ENCODE data around the gene LYG2.
A peak's percentile ranks its signal among the peaks of the same experiment; 100 is the strongest.
"Not testable (repeated sequence)": the region's sequence is repeated elsewhere in the genome, so short reads cannot be mapped to it uniquely, and the experiment has no call there.

The LYG2 gene

DNA sequence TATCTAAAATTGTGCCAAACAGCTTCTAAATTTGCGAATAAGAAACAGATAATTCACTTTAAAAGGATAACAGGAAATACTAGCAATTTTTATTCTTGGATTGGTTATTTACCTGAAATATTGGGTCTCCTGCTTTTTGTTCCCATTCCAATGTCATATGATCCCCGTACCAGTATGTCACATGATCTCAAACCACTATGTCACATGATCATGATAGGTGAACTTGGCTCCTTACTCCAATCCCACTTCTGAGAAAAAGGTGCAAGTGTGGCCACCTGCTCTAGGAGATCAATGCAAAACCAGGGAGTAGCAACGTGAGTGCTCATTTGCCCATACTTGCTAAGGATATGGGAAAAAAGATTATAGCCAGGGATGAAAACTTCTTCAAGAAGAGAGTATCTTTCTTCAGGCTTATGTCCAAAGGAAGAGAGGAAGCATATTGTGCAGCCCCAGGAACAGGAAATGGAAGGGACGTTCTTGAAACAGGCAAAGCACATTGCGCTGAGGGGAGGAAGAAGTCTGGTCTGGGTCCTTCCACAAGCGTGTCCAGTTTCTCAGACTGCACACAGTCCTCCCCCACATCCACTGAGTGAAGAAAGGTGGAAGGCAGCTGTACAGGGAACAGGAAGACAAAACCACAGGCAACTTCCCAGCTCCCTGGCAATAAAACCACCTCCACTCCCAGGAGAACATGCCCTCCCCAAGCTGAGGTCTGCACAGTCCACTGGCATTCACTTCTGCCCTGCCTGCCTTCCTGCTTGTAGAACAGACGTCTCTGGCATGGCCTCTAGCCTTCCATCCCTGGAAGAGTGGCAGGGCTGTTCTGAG lies at the start of gene LYG2:
Gene LYG2 (minus strand): TSS at position 176 of the 828 bp plus-strand sequence. CDS start 1,406 bp downstream, outside the sequence.
- DNase-seq = no peak

GRCh38 chr2:99301097-99301496 lies 45.6 kb upstream of the LYG2 start, which contains the start of gene LYG1:
TSS of gene LYG1 (minus strand) at chr2:99301197. CDS start at chr2:99295670, 5,527 bp downstream.
- not testable (repeated sequence) for DNase-seq

DNA sequence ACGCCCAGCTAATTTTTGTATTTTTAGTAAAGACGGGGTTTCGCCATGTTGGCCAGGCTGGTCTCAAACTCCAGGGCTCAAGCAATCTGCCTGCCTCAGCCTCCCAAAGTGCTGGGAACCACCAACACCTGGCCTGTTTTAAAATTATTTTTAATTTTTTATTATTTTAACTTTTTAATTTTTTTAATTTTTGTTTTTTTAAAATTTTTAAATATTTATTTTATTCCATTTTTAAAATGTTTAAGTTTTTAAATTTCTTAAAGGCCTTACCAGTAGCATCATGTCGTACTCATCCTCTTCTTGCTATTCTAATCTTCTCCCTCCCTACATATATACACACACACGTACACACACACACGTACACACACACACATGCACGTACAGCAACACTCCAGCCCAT lies 44.1 kb upstream of the LYG2 start:
- DNase-seq = no peak

- DNase-seq = no peak
Measured at GRCh38 chr2:99297994-99298393, 42.5 kb upstream of the LYG2 start.

GRCh38 chr2:99285526-99285925 lies 30.1 kb upstream of the LYG2 start:
- no peak for DNase-seq

DNA sequence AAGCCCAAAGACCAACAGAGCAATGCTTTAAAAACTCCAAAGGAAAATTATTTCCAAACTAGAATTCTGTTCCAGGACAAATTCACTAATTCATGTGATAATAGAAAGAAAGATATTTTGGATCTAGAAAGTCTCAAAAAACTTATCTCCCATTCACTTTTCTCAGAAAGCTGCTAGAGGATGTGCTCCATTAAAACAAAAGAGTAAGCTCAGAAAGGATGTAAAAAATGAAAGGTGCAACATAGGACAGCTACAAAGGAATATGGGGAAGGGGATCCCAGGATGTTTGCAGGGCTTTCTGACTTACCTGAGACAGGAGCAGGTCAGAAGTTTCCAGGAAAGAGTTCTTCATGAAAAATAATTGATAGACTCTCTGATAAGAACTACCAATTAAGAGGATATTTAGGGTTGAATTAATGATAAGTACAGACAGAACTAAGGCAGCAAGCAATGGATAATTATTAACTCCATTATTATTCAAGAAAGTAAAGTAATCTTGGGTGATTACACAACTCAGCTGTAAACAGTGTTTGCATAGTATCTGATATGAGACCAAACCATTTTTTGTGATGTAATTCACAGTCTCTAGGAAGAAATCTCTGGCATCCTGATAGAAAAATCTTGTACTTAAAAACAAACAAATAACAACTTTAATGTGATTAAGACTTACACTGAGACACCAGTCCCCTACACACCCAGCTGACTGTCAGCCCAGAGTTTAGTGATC lies 24.7 kb upstream of the LYG2 start:
- DNase-seq = no peak

GRCh38 chr2:99278793-99279291 lies 23.4 kb upstream of the LYG2 start:
- DNase-seq = peak; percentile 5

GRCh38 chr2:99278195-99278765 lies 22.8 kb upstream of the LYG2 start:
- not testable (repeated sequence) for DNase-seq

DNA sequence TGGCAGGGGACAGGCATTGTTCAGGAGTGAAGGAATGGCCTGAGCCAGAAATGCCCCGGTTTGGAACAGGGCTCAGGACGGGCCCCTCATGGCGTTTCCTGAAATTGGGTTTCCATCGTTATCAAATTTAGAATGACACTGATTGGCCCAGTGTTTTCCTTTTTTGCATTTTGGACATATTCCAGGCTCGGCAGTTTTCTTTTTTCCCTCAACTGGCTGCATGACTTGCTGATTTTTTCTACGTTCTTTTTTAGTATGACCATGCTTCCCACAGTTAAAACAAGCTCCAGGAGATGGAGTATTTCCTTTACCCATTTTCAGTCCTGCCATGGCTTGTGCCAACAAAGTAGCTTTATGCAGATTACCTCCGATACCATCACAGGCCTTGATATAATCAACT lies 20.4 kb upstream of the LYG2 start:
- DNase-seq = no peak

- DNase-seq = no peak
Measured at GRCh38 chr2:99261242-99261641, 5.8 kb upstream of the LYG2 start.

GRCh38 chr2:99260184-99260583 lies 4.7 kb upstream of the LYG2 start:
- DNase-seq = no peak

GRCh38 chr2:99259465-99259864 lies 4.0 kb upstream of the LYG2 start:
- no peak for DNase-seq

DNA sequence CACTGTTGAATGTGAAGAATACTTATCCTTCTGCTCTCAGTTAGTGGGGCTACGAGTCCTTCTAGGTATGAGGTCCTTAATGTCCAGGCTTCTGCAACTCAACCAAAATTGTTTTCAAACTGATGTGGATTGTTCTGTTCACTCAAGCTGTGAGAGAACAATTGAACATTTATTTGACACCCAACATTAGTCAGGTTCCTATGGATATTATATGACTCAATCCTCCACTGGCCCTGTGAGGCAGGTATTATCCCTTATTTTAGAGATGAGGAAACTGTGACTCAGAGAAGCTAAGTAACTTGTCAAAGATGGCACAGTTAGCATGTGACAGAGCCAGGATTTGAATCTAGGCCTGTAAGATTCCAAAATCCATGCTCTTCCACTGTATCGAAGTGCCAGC lies 1.2 kb upstream of the LYG2 start:
- DNase-seq = no peak

DNA sequence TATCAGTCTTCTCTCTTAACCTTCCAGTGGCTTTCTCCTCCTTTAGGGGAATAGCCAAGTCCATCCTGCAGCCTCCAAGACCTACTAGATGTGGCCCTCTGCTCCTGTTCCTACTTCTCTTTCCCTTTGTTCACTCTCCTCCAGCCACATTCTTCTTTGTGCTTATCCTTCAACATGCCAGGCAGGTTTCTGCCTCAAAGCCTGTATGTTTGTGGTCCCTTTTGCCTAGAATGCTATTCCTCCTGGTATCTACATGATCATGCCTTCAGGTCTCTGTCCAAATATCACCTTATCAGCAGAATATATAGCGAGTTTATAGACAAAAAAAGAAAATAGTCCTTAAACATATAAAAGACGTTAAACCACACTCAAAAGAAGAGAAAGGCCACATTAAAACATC lies 5.5 kb downstream of the LYG2 start:
- no peak for DNase-seq

DNA sequence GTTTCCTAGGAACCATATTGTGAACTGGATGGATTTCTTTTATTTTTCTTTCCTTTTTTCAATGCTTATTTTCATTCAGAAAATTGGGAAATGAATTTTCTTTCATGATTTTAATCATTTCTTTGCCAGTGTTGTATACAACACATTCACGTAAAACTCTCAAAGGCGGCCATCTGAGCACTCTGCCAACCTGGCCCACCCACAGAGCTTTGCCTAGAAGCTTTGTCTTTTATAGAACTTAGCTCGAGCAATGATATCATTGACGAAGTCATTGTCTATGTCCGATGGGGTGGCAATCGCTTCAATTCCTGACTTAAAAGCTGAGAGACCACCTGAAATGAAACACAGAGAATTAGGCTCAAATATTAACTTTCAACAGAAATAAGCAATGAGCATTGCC lies 13.3 kb downstream of the LYG2 start:
- no peak for DNase-seq

DNA sequence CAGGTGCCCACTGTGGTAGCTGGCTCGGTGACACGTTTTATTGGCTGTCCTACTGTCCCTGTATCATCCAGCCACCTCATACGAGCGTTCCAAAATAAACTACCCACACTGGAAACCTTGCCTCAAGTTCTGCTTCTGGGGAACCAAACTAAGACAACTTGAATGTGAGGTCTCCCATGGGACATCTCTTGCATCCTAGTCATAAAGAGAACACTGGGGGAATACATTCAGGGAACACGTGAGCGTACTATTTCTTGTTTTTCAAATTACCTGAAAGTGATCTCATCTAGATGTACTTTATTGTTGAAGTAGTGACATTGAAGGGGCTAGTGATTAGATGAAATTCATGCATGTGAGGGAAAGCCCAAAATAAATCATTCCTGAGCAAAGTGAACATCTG lies 15.0 kb downstream of the LYG2 start:
- DNase-seq = no peak

- DNase-seq = no peak
Measured at GRCh38 chr2:99238599-99238998, 16.9 kb downstream of the LYG2 start.

DNA sequence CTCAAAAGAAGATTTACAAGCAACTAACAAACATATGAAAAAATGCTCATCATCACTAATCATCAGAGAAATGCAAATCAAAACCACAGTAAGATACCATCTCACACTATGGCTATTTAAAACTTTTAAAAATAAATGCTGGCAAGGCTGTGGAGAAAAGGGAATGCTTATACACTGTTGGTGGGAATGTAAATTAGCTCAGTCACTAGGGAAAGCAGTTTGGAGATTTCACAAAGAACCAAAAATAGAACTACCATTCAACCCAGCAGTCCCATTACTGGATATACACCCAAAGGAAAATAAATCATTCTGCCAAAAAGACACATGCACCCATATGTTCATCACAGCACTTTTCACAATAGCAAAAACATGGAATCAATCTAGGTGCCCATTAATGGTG lies 22.3 kb downstream of the LYG2 start:
- not testable (repeated sequence) for DNase-seq

- no peak for DNase-seq
Measured at GRCh38 chr2:99217929-99218501, 37.5 kb downstream of the LYG2 start.

DNA sequence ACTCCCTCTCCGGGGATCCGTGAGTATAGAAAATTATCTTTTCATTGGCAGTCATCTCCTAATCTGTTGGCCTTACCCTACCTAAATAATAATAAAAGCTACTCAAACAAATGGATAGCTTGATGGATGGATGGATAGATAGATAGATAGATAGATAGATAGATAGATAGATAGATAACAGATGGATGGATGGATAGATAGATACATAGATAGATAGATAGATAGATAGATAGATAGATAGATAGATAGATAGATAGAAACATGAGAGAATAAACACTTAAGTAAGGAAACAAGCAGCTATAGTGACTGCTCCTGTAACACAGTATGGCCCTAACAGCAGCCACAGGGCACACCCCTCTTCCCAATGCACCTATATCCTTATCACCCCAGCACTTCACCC lies 39.4 kb downstream of the LYG2 start:
- no peak for DNase-seq

GRCh38 chr2:99205491-99205890 lies 50.0 kb downstream of the LYG2 start:
- DNase-seq = no peak

DNA sequence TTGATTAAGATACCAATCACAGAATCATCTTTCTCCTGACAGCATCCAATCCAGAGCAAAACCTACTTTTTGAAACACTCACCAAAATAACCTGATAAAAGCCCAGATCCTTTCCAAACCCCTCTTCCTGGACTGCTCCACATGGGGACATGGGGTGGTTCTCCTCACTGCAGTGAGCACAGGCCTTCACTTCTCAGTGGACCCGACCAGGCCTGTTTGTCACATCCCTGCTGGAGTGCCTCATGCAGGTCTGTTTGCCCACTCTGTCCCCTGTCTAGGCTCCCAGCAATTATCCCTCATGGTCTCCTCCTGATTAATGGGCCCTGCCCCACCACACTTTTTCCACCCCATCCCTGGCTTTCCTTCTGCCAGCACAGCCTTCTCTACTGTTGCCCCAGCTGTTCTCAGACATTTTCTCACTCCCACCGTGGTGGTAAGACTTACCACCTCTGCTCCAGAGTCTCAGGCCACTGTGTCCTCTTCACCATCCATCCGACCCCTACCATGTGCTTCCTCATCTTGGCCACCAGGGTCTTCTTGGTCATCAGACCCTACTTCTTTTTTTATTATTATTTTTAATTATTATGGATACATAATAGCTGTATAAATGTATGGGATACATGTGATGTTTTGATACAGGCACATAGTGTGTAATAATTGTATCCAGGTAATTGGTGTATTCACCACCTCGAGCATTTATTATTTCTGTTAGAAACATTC lies 53.3 kb downstream of the LYG2 start:
- DNase-seq = no peak

Data from NCI-H2107 (cell line).